HEK293T (cell line): ENCODE results near the gene DNPH1.

Source experiments
- CTCF ChIA-PET: fragments of 350-600 bp; formaldehyde crosslinking; extraction: SDS; loops from one replicate; lab custom pipeline; 2021; ENCODE audit warnings: antibody characterized with exemption, inconsistent platforms; lab: Yijun Ruan, JAX
- POLR2A ChIA-PET: fragments of 350-600 bp; formaldehyde crosslinking; extraction: SDS; loops from one replicate; lab custom pipeline; 2020; ENCODE audit warnings: antibody characterized with exemption, inconsistent platforms; lab: Yijun Ruan, JAX
- DNase-seq: peaks from one replicate; pipeline ENCODE4 v3.0.0; 2012; ENCODE audit warnings: mixed read lengths; ENCODE audit errors: extremely low spot score
- ARNT ChIP-seq: fragments of 450-650 bp; IDR thresholded peaks from 2 replicates; pipeline ENCODE4 v1.6.1; 2017; ENCODE audit warnings: mild to moderate bottlenecking
- BHLHE40 ChIP-seq: fragments of 450-650 bp; IDR thresholded peaks from 2 replicates; pipeline ENCODE4 v1.6.1; 2016; ENCODE audit warnings: mild to moderate bottlenecking, moderate library complexity, borderline replicate concordance
- CTBP1 ChIP-seq: fragments of 450-650 bp; IDR thresholded peaks from 2 replicates; pipeline ENCODE4 v1.6.1; 2016; ENCODE audit warnings: borderline replicate concordance
- ELF4 ChIP-seq: fragments of 450-650 bp; IDR thresholded peaks from 2 replicates; pipeline ENCODE4 v1.6.1; 2017; ENCODE audit warnings: antibody characterized with exemption
- FOXA1 ChIP-seq: fragments of 450-650 bp; IDR thresholded peaks from 2 replicates; pipeline ENCODE4 v1.6.1; 2016; ENCODE audit warnings: mild to moderate bottlenecking
- FOXK2 ChIP-seq: fragments of 450-650 bp; IDR thresholded peaks from 2 replicates; pipeline ENCODE4 v1.6.1; 2016; ENCODE audit warnings: mild to moderate bottlenecking
- FOXM1 ChIP-seq: fragments of 450-650 bp; IDR thresholded peaks from 2 replicates; pipeline ENCODE4 v1.6.1; 2017; ENCODE audit warnings: mild to moderate bottlenecking, borderline replicate concordance
- HDGF ChIP-seq: fragments of 450-650 bp; IDR thresholded peaks from 2 replicates; pipeline ENCODE4 v1.6.1; 2017; ENCODE audit warnings: antibody characterized with exemption, borderline replicate concordance
- L3MBTL2 ChIP-seq: fragments of 450-650 bp; conservative IDR thresholded peaks from 2 replicates; pipeline ENCODE4 v1.6.1; 2016; ENCODE audit warnings: mild to moderate bottlenecking
- LEF1 ChIP-seq: fragments of 450-650 bp; IDR thresholded peaks from 2 replicates; pipeline ENCODE4 v1.6.1; 2017; ENCODE audit warnings: mild to moderate bottlenecking, borderline replicate concordance
- NFRKB ChIP-seq: fragments of 450-650 bp; IDR thresholded peaks from 2 replicates; pipeline ENCODE4 v1.6.1; 2016; ENCODE audit warnings: mild to moderate bottlenecking, moderate library complexity
- SP1 ChIP-seq: fragments of 450-650 bp; IDR thresholded peaks from 2 replicates; pipeline ENCODE4 v1.6.1; 2017
- SUZ12 ChIP-seq: fragments of 450-650 bp; IDR thresholded peaks from 2 replicates; pipeline ENCODE4 v1.6.1; 2016; ENCODE audit warnings: mild to moderate bottlenecking
- TARDBP ChIP-seq: fragments of 450-650 bp; IDR thresholded peaks from 2 replicates; pipeline ENCODE4 v1.6.1; 2016
- ZNF384 ChIP-seq: fragments of 450-650 bp; IDR thresholded peaks from 2 replicates; pipeline ENCODE4 v1.6.1; 2016
- TF ChIP-seq, protein P1 (sequence below): fragments of 450-650 bp; IDR thresholded peaks from 2 replicates; pipeline ENCODE4 v1.6.1; 2016

Gene DNPH1

DNA sequence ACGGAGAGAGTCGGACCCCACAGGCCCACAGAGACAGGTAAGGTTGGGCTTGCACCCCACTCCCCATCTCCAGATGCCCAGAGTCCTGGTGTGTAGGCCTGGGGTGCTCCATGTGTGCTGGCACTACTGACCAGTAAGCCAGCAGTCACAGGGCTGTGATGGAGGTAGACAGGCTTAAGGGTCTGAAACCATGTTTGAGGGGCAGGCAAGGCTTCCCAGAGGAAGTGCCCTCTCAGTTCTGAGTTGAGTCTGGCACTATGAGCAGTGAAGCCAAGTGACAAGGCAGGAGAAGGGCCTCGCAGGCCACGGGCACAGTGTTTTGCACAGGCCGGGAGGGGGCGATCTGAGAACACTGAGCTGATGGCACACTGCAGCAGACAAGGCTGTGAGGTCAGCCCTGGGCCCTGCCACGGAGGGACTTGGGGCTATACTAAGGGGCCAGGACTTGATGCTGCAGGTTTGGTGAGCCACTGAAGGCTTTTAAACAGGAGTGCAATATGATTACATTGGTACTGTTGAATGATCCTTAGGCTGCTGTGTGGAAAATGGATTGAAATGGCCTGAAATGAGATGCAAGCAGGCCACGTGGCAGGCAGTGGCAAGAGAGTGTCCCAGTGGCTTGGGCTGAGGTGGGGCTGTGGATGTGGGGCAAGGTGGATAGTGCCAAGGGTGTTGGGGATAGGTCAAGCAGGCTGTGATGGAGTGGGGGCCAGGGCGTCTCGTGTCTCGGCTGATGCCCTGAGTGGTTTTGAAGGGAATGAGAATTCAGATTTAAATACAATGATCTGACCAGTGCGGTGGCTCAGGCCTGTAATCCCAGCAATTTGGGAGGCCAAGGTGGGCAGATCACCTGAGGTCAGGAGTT, 34.3 kb upstream of the DNPH1 start:
- DNase-seq, result peak; percentile 90
- ChIA-PET CTCF (interaction anchor here (0.6 to 2.7 kb wide), 8 partner anchors 10 to 342 kb away, joined by 3 to 11 read pairs (median 4); no protein-coding TSS in a partner anchor), POLR2A (interaction anchor here (0.6 to 1.0 kb wide), 3 partner anchors 9 to 249 kb away, joined by 3 read pairs; no protein-coding TSS in a partner anchor)

DNA sequence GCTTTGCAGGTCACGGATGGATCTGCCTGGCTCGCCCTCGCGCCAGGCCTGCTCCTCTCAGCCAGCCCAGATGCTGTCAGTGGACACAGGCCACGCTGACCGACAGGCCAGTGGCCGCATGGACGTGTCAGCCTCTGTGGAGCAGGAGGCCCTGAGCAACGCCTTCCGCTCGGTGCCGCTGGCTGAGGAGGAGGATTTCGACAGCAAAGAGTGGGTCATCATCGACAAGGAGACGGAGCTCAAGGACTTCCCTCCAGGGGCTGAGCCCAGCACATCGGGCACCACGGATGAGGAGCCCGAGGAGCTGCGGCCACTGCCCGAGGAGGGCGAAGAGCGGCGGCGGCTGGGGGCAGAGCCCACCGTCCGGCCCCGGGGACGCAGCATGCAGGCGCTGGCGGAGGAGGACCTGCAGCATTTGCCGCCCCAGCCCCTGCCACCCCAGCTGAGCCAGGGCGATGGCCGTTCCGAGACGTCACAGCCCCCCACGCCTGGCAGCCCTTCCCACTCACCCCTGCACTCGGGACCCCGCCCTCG, 33.6 kb upstream of the DNPH1 start:
- CTCF ChIA-PET, result interaction anchor here (1.0 to 2.7 kb wide), 4 partner anchors 24 to 312 kb away, joined by 3 to 11 read pairs (median 4); no protein-coding TSS in a partner anchor
- TF ChIP-seq LEF1 (no peak), HDGF (no peak), SUZ12 (no peak), ELF4 (no peak), BHLHE40 (no peak)
- no peak for DNase-seq
- POLR2A ChIA-PET, result interaction anchor here (0.6 to 1.2 kb wide), 3 partner anchors 12 to 79 kb away, joined by 3 to 6 read pairs (median 3); no protein-coding TSS in a partner anchor

More for the DNA sequence above, 34.3 kb upstream of the DNPH1 start:
- no peak for TF ChIP-seq SP1
- 0 out of 2 replicates have a peak, but pooled peaks have one; percentile 23 for TF ChIP-seq HDGF
- TF ChIP-seq FOXM1, result no peak

DNA sequence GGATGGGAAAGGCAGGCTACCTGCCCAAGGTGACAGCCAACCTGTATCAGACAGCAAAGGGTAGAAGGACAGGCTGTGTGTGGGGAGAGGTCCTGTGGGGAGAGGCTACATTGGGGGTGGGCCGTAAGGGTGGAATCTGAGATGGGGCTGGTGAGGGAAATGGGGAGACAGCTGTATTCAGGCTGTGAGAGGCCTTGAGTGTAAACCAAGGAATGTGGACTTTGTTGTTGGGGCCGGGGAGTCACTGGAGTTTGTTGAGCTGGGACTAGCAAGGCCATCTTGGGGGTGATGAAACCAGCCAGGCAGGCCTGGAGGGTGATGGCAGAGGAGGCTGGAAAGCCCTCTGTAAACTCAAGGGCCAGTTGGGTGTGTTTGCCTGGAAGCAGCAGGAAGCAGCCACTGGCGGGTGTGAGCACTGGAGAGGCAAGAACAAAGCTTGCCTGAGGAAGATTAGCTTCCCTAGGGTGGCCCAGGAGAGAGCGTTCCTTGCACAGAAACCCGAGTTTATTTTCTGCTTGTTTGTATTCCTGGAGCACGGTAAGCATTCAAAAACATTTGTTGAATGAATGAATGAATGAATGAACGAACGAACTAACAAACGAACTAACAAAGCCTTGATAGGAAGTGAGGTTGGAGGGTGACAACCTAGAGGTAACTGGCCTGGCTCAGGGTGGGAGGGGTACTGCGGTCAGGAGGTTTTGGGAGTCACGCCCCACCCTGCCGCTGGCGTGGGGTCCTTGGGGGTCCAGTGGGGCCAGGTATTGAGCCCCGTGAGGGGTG, 32.9 kb upstream of the DNPH1 start:
- ChIA-PET CTCF (interaction anchor here (1.2 to 2.7 kb wide), 3 partner anchors 25 to 313 kb away, joined by 3 to 11 read pairs (median 4); no protein-coding TSS in a partner anchor), POLR2A (interaction anchor here (0.6 to 1.2 kb wide), 4 partner anchors 11 to 516 kb away, joined by 3 to 6 read pairs (median 3); partner anchors contain the start of gene TBCC)
- no peak for DNase-seq
- TF ChIP-seq ZNF384 (no peak), TARDBP (no peak), HDGF (no peak), LEF1 (no peak), ELF4 (no peak), FOXA1 (no peak), SP1 (no peak), SUZ12 (no peak), FOXM1 (no peak), BHLHE40 (no peak), FOXK2 (no peak), NFRKB (no peak), L3MBTL2 (no peak), ARNT (no peak), CTBP1 (no peak)
- TF ChIP-seq, protein P1, sequence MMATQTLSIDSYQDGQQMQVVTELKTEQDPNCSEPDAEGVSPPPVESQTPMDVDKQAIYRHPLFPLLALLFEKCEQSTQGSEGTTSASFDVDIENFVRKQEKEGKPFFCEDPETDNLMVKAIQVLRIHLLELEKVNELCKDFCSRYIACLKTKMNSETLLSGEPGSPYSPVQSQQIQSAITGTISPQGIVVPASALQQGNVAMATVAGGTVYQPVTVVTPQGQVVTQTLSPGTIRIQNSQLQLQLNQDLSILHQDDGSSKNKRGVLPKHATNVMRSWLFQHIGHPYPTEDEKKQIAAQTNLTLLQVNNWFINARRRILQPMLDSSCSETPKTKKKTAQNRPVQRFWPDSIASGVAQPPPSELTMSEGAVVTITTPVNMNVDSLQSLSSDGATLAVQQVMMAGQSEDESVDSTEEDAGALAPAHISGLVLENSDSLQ, result no peak

DNA sequence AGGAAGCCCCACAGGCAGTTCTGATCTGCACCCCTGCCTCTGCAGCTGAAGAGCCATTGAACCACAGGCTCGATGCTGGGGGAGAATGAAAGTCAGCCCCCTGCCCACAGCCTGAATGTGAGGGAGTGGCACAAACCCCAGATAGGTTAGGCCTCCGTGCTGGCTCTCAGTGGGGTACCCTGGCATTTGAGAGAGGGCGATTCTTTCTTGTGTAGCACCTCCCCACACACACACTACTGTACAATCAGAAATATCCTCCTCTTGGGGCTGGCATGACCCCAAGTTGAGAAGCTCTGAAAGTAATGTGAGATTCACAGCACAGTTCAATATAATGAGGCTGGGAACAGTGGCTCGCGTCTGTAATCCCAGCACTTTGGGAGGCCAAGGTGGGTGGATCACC, 31.9 kb upstream of the DNPH1 start:
- no peak for TF ChIP-seq FOXK2
- no peak for TF ChIP-seq L3MBTL2
- TF ChIP-seq, protein P1, result no peak
- TF ChIP-seq ELF4, result no peak
- no peak for TF ChIP-seq FOXM1
- no peak for TF ChIP-seq NFRKB
- no peak for TF ChIP-seq SP1
- TF ChIP-seq TARDBP, result no peak
- TF ChIP-seq ARNT, result no peak
- no peak for TF ChIP-seq ZNF384
- TF ChIP-seq HDGF, result no peak
- TF ChIP-seq CTBP1, result no peak
- ChIA-PET POLR2A (interaction anchor here (1.1 kb wide), 1 partner anchor 515 kb away, joined by 3 read pairs; the partner anchor contains the start of gene TBCC), CTCF (interaction anchor here (0.6 to 2.7 kb wide), 4 partner anchors 10 to 83 kb away, joined by 3 to 11 read pairs (median 6); no protein-coding TSS in a partner anchor)
- no peak for DNase-seq

DNA sequence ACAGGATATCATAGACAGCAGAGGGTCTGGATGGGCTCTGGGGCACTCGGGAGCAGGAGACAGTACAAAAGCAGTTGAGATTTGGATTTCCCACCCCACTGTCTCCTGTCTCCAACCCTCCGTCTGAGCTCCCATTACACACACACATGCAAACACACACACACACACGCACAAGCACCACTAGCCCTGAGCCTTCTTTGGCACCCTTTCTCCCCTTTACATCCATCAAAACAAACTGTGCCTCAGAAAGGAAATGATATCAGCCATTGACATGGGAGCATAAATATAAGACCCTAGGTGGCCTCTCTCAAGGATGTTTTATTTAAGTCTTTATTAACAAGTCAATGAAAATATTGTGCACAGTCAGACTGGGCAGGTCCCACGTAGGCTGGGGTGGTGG, 31.5 kb upstream of the DNPH1 start:
- no peak for TF ChIP-seq FOXK2
- POLR2A ChIA-PET, result no interaction called here
- no peak for DNase-seq
- CTCF ChIA-PET, result interaction anchor here (0.6 kb wide), 1 partner anchor 18 kb away, joined by 3 read pairs; no protein-coding TSS in a partner anchor
